Endothelial cell of umbilical vein (primary cell): ENCODE results near the gene GRID1. TPM values are rescaled to one million over a fixed set of nuclear protein-coding genes. Genes with fewer than 3 reads are reported as not detected.
"Not testable (repeated sequence)": the region's sequence is repeated elsewhere in the genome, so short reads cannot be mapped to it uniquely, and the experiment has no call there.

ENCODE experiments used
- BruUV-seq: library from RNA; stranded (reverse); fragments of 400-500 nt; replicated peaks from 2 replicates; lab custom pipeline; 2021; lab: Mats Ljungman, UMichigan
- CTCF ChIA-PET: fragments of 300-600, 350-600 bp; sonication (Branson Sonifier 250); formaldehyde crosslinking; loops from one replicate; lab custom pipeline; 2021; ENCODE audit warnings: antibody characterized with exemption, inconsistent platforms; lab: Charles Lee
- POLR2A ChIA-PET: fragments of 300-600, 350-600 bp; sonication (Branson Sonifier 250); formaldehyde crosslinking; loops from one replicate; lab custom pipeline; 2021; ENCODE audit warnings: antibody characterized with exemption, inconsistent platforms; lab: Charles Lee
- DNase-seq: peaks from one replicate; pipeline ENCODE4 v3.0.0-alpha.2; 2011; ENCODE audit warnings: low read depth, low spot score
- FAIRE-seq: peaks from 2 replicates; lab custom pipeline; 2011; peaks lifted over from hg19 to GRCh38; lab: Jason Lieb, UNC
- H2AFZ ChIP-seq: 2 replicates; pipeline ENCODE4 v1.6.0; 2012; ENCODE audit warnings: low read depth, low read length, control low read depth, inconsistent platforms
- H3K27ac ChIP-seq: 2 replicates; pipeline ENCODE4 v1.5.1; 2011; ENCODE audit warnings: low read depth, mild to moderate bottlenecking, control low read depth, low read length, moderate library complexity; ENCODE audit not compliant: insufficient read depth
- H3K27me3 ChIP-seq, 2 experiments: 2 replicates each; pipeline versions ENCODE4 v1.6.0 to v1.6.1; 2011; ENCODE audit warnings: low read length in 2 of 2, mixed read lengths in 1 of 2; ENCODE audit not compliant: control insufficient read depth in 2 of 2, insufficient read depth in 2 of 2
- H3K36me3 ChIP-seq, 2 experiments: 2 replicates in 1 of 2; 3 replicates in 1 of 2; pipeline ENCODE4 v1.5.1; 2011; ENCODE audit warnings: low read length in 2 of 2, mild to moderate bottlenecking in 1 of 2, moderate library complexity in 1 of 2; ENCODE audit not compliant: control insufficient read depth in 2 of 2, insufficient read depth in 2 of 2; ENCODE audit errors: extremely low read depth in 1 of 2
- H3K4me1 ChIP-seq: 3 replicates; pipeline ENCODE4 v1.5.1; 2011; ENCODE audit warnings: mild to moderate bottlenecking, low read length; ENCODE audit not compliant: control insufficient read depth, insufficient read depth; ENCODE audit errors: extremely low read depth
- H3K4me2 ChIP-seq: 2 replicates; pipeline ENCODE4 v1.6.1; 2011; ENCODE audit warnings: low read length, control low read depth, mixed read lengths; ENCODE audit not compliant: insufficient read depth
- H3K4me3 ChIP-seq, 3 experiments: fragments of 200-600 bp in 1 of 3; sonication (generic), shearing (Covaris generic) in 1 of 3; replicated peaks in 1 of 3; 2 replicates each; pipeline ENCODE4 v1.5.1; 2011 to 2016; ENCODE audit warnings: control low read depth in 3 of 3, low read length in 3 of 3, mild to moderate bottlenecking in 2 of 3, inconsistent platforms in 1 of 3, low read depth in 1 of 3, moderate library complexity in 1 of 3; ENCODE audit not compliant: insufficient read depth in 1 of 3
- H3K79me2 ChIP-seq: 2 replicates; pipeline ENCODE4 v1.6.0; 2012; ENCODE audit warnings: low read length, inconsistent platforms; ENCODE audit not compliant: control insufficient read depth, insufficient read depth
- H3K9ac ChIP-seq: replicated peaks from 2 replicates; pipeline ENCODE3; 2011; ENCODE audit warnings: low read length, control low read depth; ENCODE audit not compliant: insufficient read depth; ENCODE audit errors: extremely low read depth
- H3K9me1 ChIP-seq: replicated peaks from 3 replicates; pipeline ENCODE4 v1.6.0; 2011; ENCODE audit warnings: mild to moderate bottlenecking, low read length; ENCODE audit not compliant: control insufficient read depth, insufficient read depth; ENCODE audit errors: extremely low read depth
- H3K9me3 ChIP-seq: replicated peaks from 2 replicates; pipeline ENCODE4 v1.5.1; 2012; ENCODE audit warnings: low read length, inconsistent platforms; ENCODE audit not compliant: control insufficient read depth, insufficient read depth
- H4K20me1 ChIP-seq: replicated peaks from 2 replicates; pipeline ENCODE3; 2011; ENCODE audit warnings: mild to moderate bottlenecking, low read length; ENCODE audit not compliant: control insufficient read depth, insufficient read depth; ENCODE audit errors: extremely low read depth
- EZH2 ChIP-seq: IDR thresholded peaks from 2 replicates; pipeline ENCODE4 v1.6.1; 2012; ENCODE audit warnings: borderline replicate concordance, low read depth, mild to moderate bottlenecking, moderate library complexity, low read length, inconsistent platforms; ENCODE audit not compliant: severe bottlenecking
- FOS ChIP-seq: IDR thresholded peaks from 2 replicates; pipeline ENCODE4 v1.6.1; 2011; ENCODE audit warnings: mild to moderate bottlenecking, low read length, moderate library complexity, borderline replicate concordance; ENCODE audit not compliant: insufficient read depth
- GATA2 ChIP-seq: IDR thresholded peaks from 2 replicates; pipeline ENCODE4 v1.7.0; 2011; ENCODE audit warnings: low read depth, mild to moderate bottlenecking, moderate library complexity, mixed read lengths, low read length; ENCODE audit not compliant: insufficient read length, insufficient read depth
- JUN ChIP-seq: IDR thresholded peaks from 2 replicates; pipeline ENCODE4 v1.6.1; 2011; ENCODE audit warnings: borderline replicate concordance, low read depth; ENCODE audit not compliant: insufficient read length, insufficient read depth
- MYC ChIP-seq: IDR thresholded peaks from one replicate; pipeline ENCODE4 v1.6.1; 2011; ENCODE audit warnings: mild to moderate bottlenecking, low read depth, low read length
- POLR2A ChIP-seq: IDR thresholded peaks from 2 replicates; pipeline ENCODE4 v1.6.1; 2012; ENCODE audit warnings: low read depth, mild to moderate bottlenecking, control low read depth, low read length
- POLR2AphosphoS5 ChIP-seq: IDR thresholded peaks from 2 replicates; pipeline ENCODE4 v1.6.1; 2012; ENCODE audit warnings: low read depth, mild to moderate bottlenecking, control low read depth, low read length, moderate library complexity; ENCODE audit not compliant: insufficient read depth
- dilution Hi-C: fragments of 300-500 bp; cut with MboI; formaldehyde crosslinking; loops from one replicate; pipeline ENCODE4 v1.15.0; 2019; ENCODE audit warnings: low sequenced_read_pairs; ENCODE audit not compliant: extremely low pct_ligation_motif_present
- intact Hi-C: fragments of 100-400 bp; cut with micrococcal nuclease; formaldehyde crosslinking; loops from one replicate; pipeline ENCODE4 v1.10.0; 2022
- polyA plus RNA-seq, 4 experiments: library from polyadenylated mRNA; depleted of rRNA in 3 of 4; stranded (reverse) in 3 of 4; unstranded in 1 of 4; fragments of >200 nt; gene quantifications; 2 replicates each; pipeline versions ENCODE4 v1.2.1 to v1.2.3, GENCODE V29; 2011 to 2012; ENCODE audit warnings: missing spikeins in 1 of 4
- total RNA-seq: library from RNA; stranded (reverse); gene quantifications from 2 replicates; pipeline ENCODE4 v1.2.3, GENCODE V29; 2021
- TF ChIP-seq, protein P1 (sequence below): IDR thresholded peaks from 2 replicates; pipeline ENCODE4 v1.6.1; 2011; ENCODE audit not compliant: insufficient read depth, insufficient read length
- TF ChIP-seq, protein P2 (sequence below), 2 donors: IDR thresholded peaks; 1 replicate in 1 of 2; 2 replicates in 1 of 2; pipeline ENCODE4 v1.5.1; 2011; ENCODE audit warnings: low read length in 2 of 2, mild to moderate bottlenecking in 2 of 2, moderate library complexity in 2 of 2, control low read depth in 1 of 2, inconsistent platforms in 1 of 2, low read depth in 1 of 2; ENCODE audit not compliant: insufficient read depth in 1 of 2; ENCODE audit errors: extremely low read depth in 1 of 2

GRID1 gene
- total and polyA plus RNA-seq, 2 donors (not counting 3 experiments of a cell fraction or from before 2014, with no cell fraction given): not detected

DNA sequence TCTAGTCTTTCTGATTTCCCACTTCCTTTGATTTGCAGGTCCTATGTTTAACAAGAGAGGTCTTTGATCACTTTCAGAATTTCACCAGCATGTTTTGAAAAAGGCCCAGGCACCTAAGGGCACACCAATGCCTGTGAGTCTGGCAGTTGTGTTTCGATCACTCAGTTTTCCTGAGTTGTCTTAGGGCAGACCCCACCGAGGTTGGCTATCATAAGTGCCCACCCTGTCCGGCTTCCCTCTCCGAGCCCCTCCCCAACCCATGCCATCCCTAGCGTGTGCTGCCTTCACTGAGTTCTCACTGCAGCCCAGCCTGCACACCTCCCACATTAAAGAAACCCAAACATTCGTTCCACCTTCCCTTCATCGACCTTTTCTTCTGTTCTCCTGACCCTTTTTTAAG is 257.9 kb downstream of the GRID1 start:
- Histone ChIP-seq H3K27ac (no peak overlapping the region), H3K9me3 (no peaks in the 10 kb centered on the region), H3K9me1 (no peaks in the 10 kb centered on the region), H3K4me3 (no peak overlapping the region), H3K79me2 (no peaks in the 10 kb centered on the region), H2AFZ (no peak overlapping the region), H3K4me1 (no peaks in the 10 kb centered on the region), H3K4me2 (no peak overlapping the region), H3K9ac (no peak overlapping the region), H3K36me3 (no peaks in the 10 kb centered on the region), H4K20me1 (no peaks in the 10 kb centered on the region), H3K27me3 (no peaks in the 10 kb centered on the region)
- FAIRE-seq (no peak), DNase-seq (no peak)
- POLR2A ChIA-PET: no interaction called here
- TF ChIP-seq FOS (no peak), POLR2AphosphoS5 (no peak), EZH2 (no peak), JUN (no peak), MYC (no peak), POLR2A (no peak), GATA2 (no peak)
- TF ChIP-seq, protein P1, sequence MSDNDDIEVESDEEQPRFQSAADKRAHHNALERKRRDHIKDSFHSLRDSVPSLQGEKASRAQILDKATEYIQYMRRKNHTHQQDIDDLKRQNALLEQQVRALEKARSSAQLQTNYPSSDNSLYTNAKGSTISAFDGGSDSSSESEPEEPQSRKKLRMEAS: no peak
- TF ChIP-seq, protein P2, sequence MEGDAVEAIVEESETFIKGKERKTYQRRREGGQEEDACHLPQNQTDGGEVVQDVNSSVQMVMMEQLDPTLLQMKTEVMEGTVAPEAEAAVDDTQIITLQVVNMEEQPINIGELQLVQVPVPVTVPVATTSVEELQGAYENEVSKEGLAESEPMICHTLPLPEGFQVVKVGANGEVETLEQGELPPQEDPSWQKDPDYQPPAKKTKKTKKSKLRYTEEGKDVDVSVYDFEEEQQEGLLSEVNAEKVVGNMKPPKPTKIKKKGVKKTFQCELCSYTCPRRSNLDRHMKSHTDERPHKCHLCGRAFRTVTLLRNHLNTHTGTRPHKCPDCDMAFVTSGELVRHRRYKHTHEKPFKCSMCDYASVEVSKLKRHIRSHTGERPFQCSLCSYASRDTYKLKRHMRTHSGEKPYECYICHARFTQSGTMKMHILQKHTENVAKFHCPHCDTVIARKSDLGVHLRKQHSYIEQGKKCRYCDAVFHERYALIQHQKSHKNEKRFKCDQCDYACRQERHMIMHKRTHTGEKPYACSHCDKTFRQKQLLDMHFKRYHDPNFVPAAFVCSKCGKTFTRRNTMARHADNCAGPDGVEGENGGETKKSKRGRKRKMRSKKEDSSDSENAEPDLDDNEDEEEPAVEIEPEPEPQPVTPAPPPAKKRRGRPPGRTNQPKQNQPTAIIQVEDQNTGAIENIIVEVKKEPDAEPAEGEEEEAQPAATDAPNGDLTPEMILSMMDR (IDR thresholded peaks at IDR 0.05; ENCODE audit: extremely low read depth in 1 of 2, insufficient read depth in 1 of 2, low read depth in 1 of 2, low read length in 2 of 2): no peak
- intact Hi-C loops (no loop called here), dilution Hi-C loops (no loop called here)
- CTCF ChIA-PET: no interaction called here
- no TSS peak for BruUV-seq

DNA sequence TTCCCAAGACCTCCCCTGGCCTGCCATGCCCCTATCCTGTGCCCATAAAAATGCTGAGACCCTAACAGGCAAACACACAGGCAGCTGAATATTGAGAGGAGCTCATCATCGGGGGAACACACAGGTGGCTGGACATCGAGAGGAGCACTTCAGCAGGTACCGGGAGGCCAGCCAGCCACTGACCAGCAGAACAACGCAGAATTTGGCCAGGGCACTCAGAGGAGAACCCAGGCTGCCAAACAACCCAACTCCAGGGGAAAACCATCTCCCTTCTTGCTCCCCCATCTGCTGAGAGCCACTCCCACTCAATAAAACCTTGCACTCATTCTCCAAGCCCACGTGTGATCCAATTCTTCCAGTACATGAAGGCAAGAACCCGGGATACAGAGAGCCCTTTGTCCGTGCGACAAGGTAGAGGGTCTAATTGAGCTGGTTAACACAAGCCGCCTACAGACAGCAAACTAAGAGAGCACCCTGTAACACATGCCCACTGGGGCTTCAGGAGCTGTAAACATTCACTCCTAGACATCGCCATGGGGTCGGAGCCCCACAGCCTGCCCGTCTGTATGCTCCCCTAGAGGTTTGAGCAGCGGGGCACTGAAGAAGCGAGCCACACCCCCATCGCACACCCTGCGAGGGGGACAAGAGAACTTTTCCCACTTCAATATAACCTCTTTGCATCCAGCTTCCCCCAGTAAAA is 258.8 kb downstream of the GRID1 start:
- DNase-seq, H3K4me3 ChIP-seq, H3K27me3 ChIP-seq, H3K4me2 ChIP-seq, H3K9me1 ChIP-seq, H4K20me1 ChIP-seq, H3K27ac ChIP-seq, H3K36me3 ChIP-seq, POLR2A ChIA-PET, H3K4me1 ChIP-seq, BruUV-seq, H3K9me3 ChIP-seq, intact Hi-C loops, FAIRE-seq, H3K9ac ChIP-seq, H2AFZ ChIP-seq, CTCF ChIA-PET, H3K79me2 ChIP-seq, dilution Hi-C loops: not testable (repeated sequence)
